ENCODE data around the gene LRRC3.

LRRC3 gene

GRCh38 chr21:44483288-44484237 lies 28.3 kb downstream of the LRRC3 start:
- no peaks in the 10 kb centered on the region for H3K36me3 ChIP-seq (ENCODE audit: insufficient read depth, low read length)
- H3K4me2 ChIP-seq (ENCODE audit: low read depth, low read length, poor library complexity, severe bottlenecking): no peak overlapping the region
- TF ChIP-seq CTCF (conservative IDR thresholded peaks at IDR 0.05; ENCODE audit: low read length): no peak
- no peak for TF ChIP-seq EZH2phosphoT487 (IDR thresholded peaks at IDR 0.05; ENCODE audit: borderline replicate concordance)
- no peak overlapping the region for H3K4me3 ChIP-seq (ENCODE audit: low read length, poor library complexity, severe bottlenecking)
- no peaks in the 10 kb centered on the region for H3K79me2 ChIP-seq (ENCODE audit: insufficient read depth, low read length)
- H3K9me2 ChIP-seq (replicated peaks; ENCODE audit: low read depth, low read length): no peaks in the 10 kb centered on the region
- no peaks in the 10 kb centered on the region for H4K20me1 ChIP-seq (ENCODE audit: insufficient read depth, low read length, poor library complexity, severe bottlenecking)
- no peaks in the 10 kb centered on the region for H3K27me3 ChIP-seq (ENCODE audit: insufficient read depth, low read length, poor library complexity, severe bottlenecking)
- no peaks in the 10 kb centered on the region for H3F3A ChIP-seq (ENCODE audit: low read depth)
- H3K9me3 ChIP-seq (ENCODE audit: insufficient read depth, low read depth, low read length): no peaks in the 10 kb centered on the region
- no peak overlapping the region for H2AFZ ChIP-seq (ENCODE audit: low read length)
- no peaks in the 10 kb centered on the region for H3K4me1 ChIP-seq (ENCODE audit: insufficient read depth, low read length, poor library complexity, severe bottlenecking)
- no peak overlapping the region for H3K9ac ChIP-seq (ENCODE audit: low read depth, low read length, poor library complexity, severe bottlenecking)

DNA sequence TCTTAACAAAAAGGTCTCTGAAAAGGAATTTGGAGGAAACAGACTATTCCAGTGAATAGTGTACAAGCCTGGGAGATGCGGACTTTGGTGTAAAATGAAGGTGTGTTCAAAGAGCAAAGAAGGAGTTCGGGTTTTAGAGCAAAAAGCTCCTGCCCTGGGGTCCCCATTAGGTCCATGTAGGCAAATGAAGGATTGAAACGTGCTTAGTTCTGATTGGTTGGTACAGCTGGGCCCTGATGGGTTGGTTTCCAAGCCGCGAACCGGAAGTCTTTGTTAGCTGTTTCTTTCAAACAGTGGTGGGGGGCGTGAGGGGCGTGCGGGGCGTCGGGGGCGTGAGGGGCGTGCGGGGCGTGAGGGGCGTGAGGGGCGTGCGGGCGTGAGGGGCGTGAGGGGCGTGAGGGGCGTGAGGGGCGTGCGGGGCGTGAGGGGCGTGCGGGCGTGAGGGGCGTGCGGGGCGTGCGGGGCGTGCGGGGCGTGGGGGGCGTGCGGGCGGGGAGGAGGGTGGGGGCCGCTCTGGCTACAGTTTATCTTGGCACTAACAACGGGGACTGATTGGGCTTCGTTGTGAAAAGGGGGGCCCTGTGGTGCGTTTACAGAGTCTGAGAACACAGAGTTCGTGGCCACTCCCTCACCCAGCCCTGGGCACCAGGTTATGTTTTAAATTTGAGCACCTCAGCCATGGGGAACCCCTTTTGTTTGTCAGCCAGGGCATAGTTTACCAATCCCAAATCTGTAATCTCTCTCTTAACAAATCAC lies 29.4 kb downstream of the LRRC3 start:
- H3K9ac ChIP-seq (ENCODE audit: low read depth, low read length, poor library complexity, severe bottlenecking): no peak overlapping the region
- no peak overlapping the region for H3K4me3 ChIP-seq (ENCODE audit: low read length, poor library complexity, severe bottlenecking)
- no peaks in the 10 kb centered on the region for H3F3A ChIP-seq (ENCODE audit: low read depth)
- H3K9me2 ChIP-seq (replicated peaks; ENCODE audit: low read depth, low read length): no peaks in the 10 kb centered on the region
- no peak overlapping the region for H3K4me2 ChIP-seq (ENCODE audit: low read depth, low read length, poor library complexity, severe bottlenecking)
- no peaks in the 10 kb centered on the region for H3K36me3 ChIP-seq (ENCODE audit: insufficient read depth, low read length)
- no peak overlapping the region for H2AFZ ChIP-seq (ENCODE audit: low read length)
- H4K20me1 ChIP-seq (ENCODE audit: insufficient read depth, low read length, poor library complexity, severe bottlenecking): no peaks in the 10 kb centered on the region
- H3K79me2 ChIP-seq (ENCODE audit: insufficient read depth, low read length): no peaks in the 10 kb centered on the region
- H3K27me3 ChIP-seq (ENCODE audit: insufficient read depth, low read length, poor library complexity, severe bottlenecking): no peaks in the 10 kb centered on the region
- TF ChIP-seq CTCF (conservative IDR thresholded peaks at IDR 0.05; ENCODE audit: low read length): no peak
- TF ChIP-seq EZH2phosphoT487 (IDR thresholded peaks at IDR 0.05; ENCODE audit: borderline replicate concordance): no peak
- H3K4me1 ChIP-seq (ENCODE audit: insufficient read depth, low read length, poor library complexity, severe bottlenecking): no peaks in the 10 kb centered on the region
- no peaks in the 10 kb centered on the region for H3K9me3 ChIP-seq (ENCODE audit: insufficient read depth, low read depth, low read length)

DNA sequence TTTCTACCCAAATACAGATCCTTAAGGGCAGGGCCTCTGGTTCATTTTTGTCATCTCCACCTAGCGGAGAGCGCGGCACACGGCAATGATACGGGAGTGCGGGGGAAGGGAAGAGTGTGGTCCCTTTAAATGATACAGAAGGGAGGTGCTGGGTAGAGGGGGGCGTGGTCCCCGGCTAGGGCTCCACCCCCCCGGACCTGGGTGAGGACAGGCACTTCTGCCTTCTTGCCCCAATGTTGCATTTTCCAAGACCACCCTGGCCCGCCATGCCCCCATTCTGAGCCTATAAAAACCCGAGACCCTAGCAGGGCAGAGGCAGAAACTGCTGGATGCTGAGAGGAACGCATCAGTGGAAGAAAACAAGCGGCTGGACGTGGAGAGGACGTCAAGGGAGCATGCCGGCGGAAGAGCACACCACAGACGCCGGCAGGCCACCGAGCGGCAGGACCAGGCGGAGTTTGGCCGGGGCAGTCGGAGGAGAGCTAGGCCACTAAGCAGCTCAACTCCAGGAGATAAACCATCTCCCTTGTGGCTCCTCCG lies 30.0 kb downstream of the LRRC3 start:
- no peaks in the 10 kb centered on the region for H4K20me1 ChIP-seq (ENCODE audit: insufficient read depth, low read length, poor library complexity, severe bottlenecking)
- H3K4me1 ChIP-seq (ENCODE audit: insufficient read depth, low read length, poor library complexity, severe bottlenecking): no peaks in the 10 kb centered on the region
- no peak overlapping the region for H3K4me3 ChIP-seq (ENCODE audit: low read length, poor library complexity, severe bottlenecking)
- H3K9me2 ChIP-seq (replicated peaks; ENCODE audit: low read depth, low read length): no peaks in the 10 kb centered on the region
- TF ChIP-seq CTCF (conservative IDR thresholded peaks at IDR 0.05; ENCODE audit: low read length) (no peak), EZH2phosphoT487 (IDR thresholded peaks at IDR 0.05; ENCODE audit: borderline replicate concordance) (no peak)
- no peak overlapping the region for H3K9ac ChIP-seq (ENCODE audit: low read depth, low read length, poor library complexity, severe bottlenecking)
- H3K27me3 ChIP-seq (ENCODE audit: insufficient read depth, low read length, poor library complexity, severe bottlenecking): no peaks in the 10 kb centered on the region
- no peaks in the 10 kb centered on the region for H3K36me3 ChIP-seq (ENCODE audit: insufficient read depth, low read length)
- H3K79me2 ChIP-seq (ENCODE audit: insufficient read depth, low read length): no peaks in the 10 kb centered on the region
- H3K4me2 ChIP-seq (ENCODE audit: low read depth, low read length, poor library complexity, severe bottlenecking): no peak overlapping the region
- H2AFZ ChIP-seq (ENCODE audit: low read length): no peak overlapping the region
- no peaks in the 10 kb centered on the region for H3F3A ChIP-seq (ENCODE audit: low read depth)
- no peaks in the 10 kb centered on the region for H3K9me3 ChIP-seq (ENCODE audit: insufficient read depth, low read depth, low read length)
